GM21529 (cell line): ENCODE results near the gene RBM20.

Experiments used
- ATAC-seq: cut with Tn5 transposase; IDR thresholded peaks from one replicate; pipeline ENCODE4 v1.9.1; 2021; ENCODE audit not compliant: unreplicated experiment

Gene RBM20

DNA sequence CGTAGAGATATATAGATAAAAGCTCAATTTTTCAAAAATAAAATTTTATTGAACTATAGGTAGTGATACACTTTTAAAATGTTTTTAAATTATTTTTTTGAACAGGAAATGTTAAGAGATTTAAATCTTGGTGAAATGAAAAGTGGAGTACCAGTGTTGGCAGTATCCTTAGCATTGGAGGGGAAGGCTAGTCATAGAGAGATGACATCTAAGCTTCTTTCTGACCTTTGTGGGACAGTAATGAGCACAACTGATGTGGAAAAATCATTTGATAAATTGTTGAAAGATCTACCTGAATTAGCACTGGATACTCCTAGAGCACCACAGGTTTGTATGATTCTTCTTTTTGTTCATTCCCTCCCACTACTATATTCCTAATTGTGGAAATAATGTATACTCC, 243.4 kb downstream of the RBM20 start:
- no peak for ATAC-seq
